ENCODE measurements around the gene SLC7A7. TPM values are rescaled to one million over a fixed set of nuclear protein-coding genes. Genes with fewer than 3 reads are reported as not detected.

The SLC7A7 gene
- total RNA-seq, 1 experiment from 2014 or later = 443 TPM

- no TSS peak for BruUV-seq (replicated peaks)
Observed at GRCh38 chr14:22770481-22771187, 44.6 kb downstream of the SLC7A7 start.

GRCh38 chr14:22769369-22769768, 45.9 kb downstream of the SLC7A7 start:
- H3K4me3 Mint-ChIP-seq (ENCODE audit: unreplicated experiment) = no peak overlapping the region
- peaks cover 88% of the 10 kb centered on the region for H3K36me3 Mint-ChIP-seq (ENCODE audit: insufficient read depth, unreplicated experiment)
- H3K9me3 ChIP-seq = no peaks in the 10 kb centered on the region

More at GRCh38 chr14:22770481-22771187, 44.6 kb downstream of the SLC7A7 start:
- Mint-ChIP-seq H3K4me1 (ENCODE audit: low read depth, unreplicated experiment) (peaks cover 34% of the 10 kb centered on the region), H3K4me3 (ENCODE audit: unreplicated experiment) (no peak overlapping the region), H3K9me3 (ENCODE audit: unreplicated experiment) (no peaks in the 10 kb centered on the region), H3K27ac (ENCODE audit: unreplicated experiment) (no peak overlapping the region), H3K36me3 (ENCODE audit: insufficient read depth, unreplicated experiment) (peaks cover 100% of the 10 kb centered on the region), H3K27me3 (ENCODE audit: insufficient read depth, unreplicated experiment) (no peaks in the 10 kb centered on the region)
- ChIA-PET CTCF (no interaction called here), POLR2A (no interaction called here)
- Histone ChIP-seq H3K36me3 (ENCODE audit: control insufficient read depth, insufficient read depth, low read length) (peaks cover 11% of the 10 kb centered on the region), H3K4me1 (no peaks in the 10 kb centered on the region), H3K9me3 (no peaks in the 10 kb centered on the region), H3K27me3 (replicated peaks; ENCODE audit: control insufficient read depth, insufficient read depth, low read length) (no peaks in the 10 kb centered on the region), H3K4me3 (ENCODE audit: low read depth, low read length) (no peak overlapping the region)
- no peak for DNase-seq
- intact Hi-C loops (cut with micrococcal nuclease; ENCODE audit: unreplicated experiment) = no loop called here
- TF ChIP-seq CTCF (IDR thresholded peaks at IDR 0.05; ENCODE audit: insufficient read depth in 1 of 2, low read depth in 1 of 2, low read length in 1 of 2, severe bottlenecking in 1 of 2, unreplicated experiment in 1 of 2) = no peak

GRCh38 chr14:22768947-22769346, 46.3 kb downstream of the SLC7A7 start:
- intact Hi-C loops (cut with micrococcal nuclease; ENCODE audit: unreplicated experiment) = no loop called here
- peaks cover 84% of the 10 kb centered on the region for H3K36me3 Mint-ChIP-seq (ENCODE audit: insufficient read depth, unreplicated experiment)
- CTCF ChIA-PET = interaction anchor here (1.3 kb wide), 1 partner anchor 198 kb away, joined by 3 read pairs; no protein-coding TSS in a partner anchor
- no peak overlapping the region for H3K4me3 Mint-ChIP-seq (ENCODE audit: unreplicated experiment)
- BruUV-seq (replicated peaks) = no TSS peak
- Histone ChIP-seq H3K27me3 (replicated peaks; ENCODE audit: control insufficient read depth, insufficient read depth, low read length) (no peaks in the 10 kb centered on the region), H3K36me3 (ENCODE audit: control insufficient read depth, insufficient read depth, low read length) (peaks cover 10% of the 10 kb centered on the region), H3K4me1 (no peaks in the 10 kb centered on the region), H3K4me3 (ENCODE audit: low read depth, low read length) (no peak overlapping the region), H3K9me3 (no peaks in the 10 kb centered on the region)
- POLR2A ChIA-PET = no interaction called here
- peak overlapping the region; percentile 9 for H3K27ac Mint-ChIP-seq (ENCODE audit: unreplicated experiment)
- no peaks in the 10 kb centered on the region for H3K9me3 Mint-ChIP-seq (ENCODE audit: unreplicated experiment)
- no peaks in the 10 kb centered on the region for H3K27me3 Mint-ChIP-seq (ENCODE audit: insufficient read depth, unreplicated experiment)
- no peak for DNase-seq
- TF ChIP-seq CTCF (IDR thresholded peaks at IDR 0.05; ENCODE audit: insufficient read depth in 1 of 2, low read depth in 1 of 2, low read length in 1 of 2, severe bottlenecking in 1 of 2, unreplicated experiment in 1 of 2) = no peak
- H3K4me1 Mint-ChIP-seq (ENCODE audit: low read depth, unreplicated experiment) = peaks cover 34% of the 10 kb centered on the region

More at GRCh38 chr14:22769369-22769768, 45.9 kb downstream of the SLC7A7 start:
- peaks cover 10% of the 10 kb centered on the region for H3K36me3 ChIP-seq (ENCODE audit: control insufficient read depth, insufficient read depth, low read length)
- no TSS peak for BruUV-seq (replicated peaks)
- no peaks in the 10 kb centered on the region for H3K9me3 Mint-ChIP-seq (ENCODE audit: unreplicated experiment)
- intact Hi-C loops (cut with micrococcal nuclease; ENCODE audit: unreplicated experiment) = no loop called here
- TF ChIP-seq CTCF (IDR thresholded peaks at IDR 0.05; ENCODE audit: insufficient read depth in 1 of 2, low read depth in 1 of 2, low read length in 1 of 2, severe bottlenecking in 1 of 2, unreplicated experiment in 1 of 2) = no peak
- no peak overlapping the region for H3K4me3 ChIP-seq (ENCODE audit: low read depth, low read length)
- peaks cover 34% of the 10 kb centered on the region for H3K4me1 Mint-ChIP-seq (ENCODE audit: low read depth, unreplicated experiment)
- ChIA-PET CTCF (interaction anchor here (1.3 kb wide), 1 partner anchor 199 kb away, joined by 3 read pairs; no protein-coding TSS in a partner anchor), POLR2A (no interaction called here)
- H3K27me3 ChIP-seq (replicated peaks; ENCODE audit: control insufficient read depth, insufficient read depth, low read length) = no peaks in the 10 kb centered on the region
- no peaks in the 10 kb centered on the region for H3K4me1 ChIP-seq
- H3K27me3 Mint-ChIP-seq (ENCODE audit: insufficient read depth, unreplicated experiment) = no peaks in the 10 kb centered on the region
- no peak for DNase-seq
- peak overlapping the region; percentile 9 for H3K27ac Mint-ChIP-seq (ENCODE audit: unreplicated experiment)

Data from Caco-2 (cell line).